Measurements from ENCODE around the gene LPAR1.
"Not testable (repeated sequence)": the region's sequence is repeated elsewhere in the genome, so short reads cannot be mapped to it uniquely, and the experiment has no call there.

LPAR1 gene

DNA sequence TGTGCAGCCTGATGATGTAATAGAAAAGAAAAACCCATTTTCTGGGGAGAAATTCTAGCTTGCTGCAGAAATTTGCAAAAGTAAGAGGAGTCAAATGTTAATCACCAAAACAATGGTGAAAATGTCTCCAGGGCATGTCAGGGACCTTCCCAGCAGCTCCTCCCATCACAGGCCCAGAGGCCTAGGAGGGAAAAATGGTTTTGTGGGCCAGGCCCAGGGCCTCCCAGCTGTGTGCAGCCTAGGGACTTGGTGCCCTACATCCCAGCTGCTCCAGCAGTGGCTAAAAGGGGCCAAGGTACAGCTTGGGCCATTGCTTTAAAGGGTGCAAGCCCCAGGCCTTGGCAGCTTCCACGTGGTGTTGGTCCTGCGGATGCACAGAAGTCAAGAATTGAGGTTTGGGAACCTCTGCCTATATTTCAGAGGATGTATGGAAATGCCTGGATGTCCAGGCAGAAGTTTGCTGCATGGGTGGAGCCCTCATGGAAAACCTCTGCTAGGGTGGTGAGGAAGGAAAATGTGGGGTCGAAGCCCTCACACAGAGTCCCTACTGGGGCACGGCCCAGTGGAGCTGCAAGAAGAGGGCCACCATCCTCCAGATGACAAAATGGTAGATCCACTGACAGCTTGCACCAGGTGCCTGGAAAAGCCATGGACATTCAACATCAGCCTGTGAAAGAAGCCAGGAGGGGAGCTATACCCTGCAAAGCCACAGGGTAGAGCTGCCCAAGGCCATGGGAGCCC lies 176.7 kb downstream of the LPAR1 start:
- not testable (repeated sequence) for DNase-seq

DNA sequence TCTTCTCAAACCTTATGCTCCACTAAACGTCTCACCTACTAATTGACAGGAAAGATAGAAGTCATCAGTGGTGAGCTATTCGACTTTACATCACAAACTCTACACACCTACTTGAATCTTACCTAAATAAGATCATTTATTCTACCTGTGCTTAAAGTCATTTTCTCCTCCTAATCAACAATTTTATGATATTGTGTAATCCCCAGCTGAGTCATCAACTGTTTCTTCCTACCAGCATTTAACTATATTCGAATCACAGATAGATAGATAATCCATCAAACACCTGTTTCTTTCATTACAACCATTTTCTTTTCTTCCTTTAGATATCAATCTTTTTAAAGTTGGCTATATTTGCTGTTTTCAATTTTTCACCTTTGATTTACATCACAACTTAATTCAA lies 181.5 kb downstream of the LPAR1 start:
- no peak for DNase-seq

DNA sequence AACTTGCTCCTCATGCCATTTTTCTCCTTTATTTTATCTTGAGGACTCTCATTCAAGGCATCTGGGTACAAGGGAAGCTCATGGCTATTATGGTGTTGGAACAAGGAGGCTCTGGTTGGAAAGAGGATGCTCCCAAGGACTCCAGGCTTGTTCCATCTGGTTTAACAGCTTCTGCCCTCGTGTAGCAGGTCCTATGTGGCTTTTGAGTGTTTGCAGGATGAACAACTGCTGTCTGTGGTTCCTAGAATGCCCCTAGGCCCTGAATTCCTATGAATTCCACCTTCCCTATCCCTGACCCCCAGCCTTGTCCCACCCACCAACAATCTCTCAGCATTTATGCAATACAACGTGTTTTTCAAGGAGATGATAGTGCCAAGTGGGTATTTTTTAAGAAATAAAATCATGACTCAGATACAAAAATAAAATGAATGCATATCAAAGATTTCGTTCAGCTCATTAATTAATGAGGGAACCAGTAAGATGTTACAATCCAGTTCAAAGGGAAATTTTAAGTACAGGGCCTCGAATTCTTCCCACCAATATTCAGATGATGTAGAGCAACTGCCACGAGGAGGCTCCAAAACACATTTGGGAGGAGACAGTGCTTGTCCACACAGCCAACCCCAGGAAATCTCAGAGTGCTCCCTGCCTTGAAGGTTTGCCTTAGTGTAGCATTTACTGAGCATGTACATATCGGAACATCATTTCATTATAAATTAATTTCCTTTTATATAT lies 187.7 kb downstream of the LPAR1 start:
- no peak for DNase-seq

DNA sequence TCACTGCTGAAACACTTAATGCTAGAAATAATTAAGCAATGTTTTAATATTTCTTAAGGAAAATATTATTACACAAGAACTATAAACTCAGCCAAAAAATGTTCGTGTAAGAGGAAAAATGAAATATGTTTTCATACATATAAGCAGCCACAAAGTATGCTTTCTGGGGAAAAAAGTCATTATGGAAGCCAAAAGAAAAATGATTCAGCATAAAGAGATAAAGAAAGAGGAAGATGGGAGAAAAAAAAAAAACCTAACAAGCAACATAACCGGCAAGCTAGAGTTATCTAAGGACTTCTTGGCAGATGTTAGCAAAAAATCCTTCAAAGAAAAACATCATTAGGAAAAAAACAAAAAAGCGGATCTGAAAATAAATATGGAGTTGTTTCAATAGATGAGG lies 190.6 kb downstream of the LPAR1 start:
- no peak for DNase-seq

DNA sequence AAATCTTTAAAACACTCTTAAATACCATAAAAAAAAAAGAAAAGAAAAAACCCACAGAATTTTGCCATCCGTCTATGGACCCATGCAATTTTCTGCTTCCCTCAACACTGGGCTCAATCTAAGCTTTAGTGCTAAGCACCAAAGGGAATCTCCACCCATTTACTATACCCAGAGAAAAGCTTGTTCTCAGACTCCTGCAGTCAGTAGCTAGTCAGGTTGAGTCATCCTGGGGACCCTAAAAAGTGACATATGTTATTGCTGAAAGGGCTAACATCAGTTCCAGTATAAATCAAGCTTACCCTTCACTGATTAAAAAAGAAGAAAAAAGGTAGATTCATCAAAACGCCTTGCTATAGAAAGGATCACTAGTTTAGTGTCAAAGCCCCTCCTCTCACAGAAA lies 192.1 kb downstream of the LPAR1 start:
- DNase-seq = no peak

DNA sequence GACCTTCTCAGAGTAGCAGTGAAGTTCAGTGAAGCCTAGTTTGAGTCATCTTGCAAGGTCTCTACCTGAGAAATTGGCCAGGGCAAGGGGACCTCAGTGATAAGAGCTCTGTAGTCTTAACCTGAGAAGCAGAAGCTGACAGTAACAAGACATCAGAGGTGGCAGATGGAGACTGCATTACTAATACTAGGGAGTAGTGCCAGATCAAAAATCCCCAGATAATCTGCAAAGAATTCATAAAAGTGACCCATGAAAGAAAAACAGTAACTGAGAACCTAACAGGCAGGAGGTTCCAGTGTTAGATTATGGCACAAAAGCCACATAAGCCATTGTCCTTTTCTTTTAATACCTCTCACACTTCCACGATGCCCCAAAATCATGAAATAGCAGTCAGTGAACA lies 194.1 kb downstream of the LPAR1 start:
- DNase-seq = no peak

DNA sequence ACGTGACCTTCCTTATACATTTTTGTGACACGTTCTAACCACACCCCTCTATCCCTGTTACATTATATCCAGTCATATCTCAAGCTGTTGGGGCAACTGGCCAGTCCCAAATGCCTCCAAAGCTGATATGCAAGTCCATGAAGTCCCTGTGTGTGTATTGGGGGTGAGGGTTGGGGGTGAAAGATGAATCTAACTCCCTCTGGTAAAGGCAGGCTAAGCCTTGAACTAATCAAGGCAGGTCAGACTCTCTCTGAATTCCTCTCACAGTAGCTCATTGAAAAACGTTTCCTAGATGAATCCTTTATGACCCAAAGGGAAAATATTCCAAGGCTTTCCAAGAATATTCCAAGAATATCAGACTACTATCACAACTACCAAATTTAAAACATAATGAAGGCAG lies 195.3 kb downstream of the LPAR1 start:
- DNase-seq = no peak

DNA sequence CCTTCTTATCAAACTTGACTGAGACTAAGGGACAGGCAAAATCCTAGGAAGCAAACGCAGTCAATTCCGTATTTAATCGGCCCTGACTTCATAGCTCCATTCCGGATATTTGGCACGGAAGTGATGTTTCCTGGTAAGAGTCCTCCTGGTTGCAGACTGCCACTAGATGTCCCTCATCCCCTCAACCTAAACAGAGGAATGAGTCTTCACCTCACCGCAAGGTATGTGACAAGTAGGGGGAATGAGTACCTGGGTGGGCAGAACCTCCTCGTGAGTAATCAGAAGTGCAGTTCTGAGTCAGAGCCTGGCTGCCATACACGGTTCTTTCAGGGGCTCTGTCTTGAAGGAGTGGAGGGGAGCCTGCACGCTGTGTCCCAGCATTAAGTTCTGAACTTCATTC lies 196.1 kb downstream of the LPAR1 start:
- no peak for DNase-seq

DNA sequence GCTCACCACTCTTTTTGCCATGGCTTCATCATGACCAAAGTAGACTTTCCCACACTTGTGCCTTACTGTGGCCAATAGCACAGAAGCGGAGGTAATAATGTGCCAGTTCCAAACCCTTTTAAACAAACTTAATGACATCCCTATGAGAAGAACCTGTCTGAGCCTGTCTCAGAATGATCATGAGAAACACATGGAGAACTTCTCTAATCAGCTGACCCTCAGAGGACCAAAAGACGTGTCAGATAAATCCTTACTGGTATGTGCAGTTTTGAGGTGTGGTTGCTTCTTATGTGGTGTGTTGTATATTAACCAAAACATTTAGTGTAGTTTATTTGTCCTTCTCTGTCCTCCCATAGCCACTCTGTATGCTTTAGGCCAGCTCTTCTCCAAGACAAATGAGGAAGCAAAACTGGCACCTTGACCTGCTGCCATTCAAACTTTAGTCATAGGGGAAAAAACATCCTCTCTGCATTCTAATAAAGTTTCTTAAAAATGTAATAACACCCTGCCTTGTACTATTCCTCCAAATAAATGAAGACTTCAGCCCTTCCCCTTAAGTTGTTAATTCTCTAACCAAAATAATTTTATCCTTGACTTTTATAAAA lies 200.8 kb downstream of the LPAR1 start:
- no peak for DNase-seq

DNA sequence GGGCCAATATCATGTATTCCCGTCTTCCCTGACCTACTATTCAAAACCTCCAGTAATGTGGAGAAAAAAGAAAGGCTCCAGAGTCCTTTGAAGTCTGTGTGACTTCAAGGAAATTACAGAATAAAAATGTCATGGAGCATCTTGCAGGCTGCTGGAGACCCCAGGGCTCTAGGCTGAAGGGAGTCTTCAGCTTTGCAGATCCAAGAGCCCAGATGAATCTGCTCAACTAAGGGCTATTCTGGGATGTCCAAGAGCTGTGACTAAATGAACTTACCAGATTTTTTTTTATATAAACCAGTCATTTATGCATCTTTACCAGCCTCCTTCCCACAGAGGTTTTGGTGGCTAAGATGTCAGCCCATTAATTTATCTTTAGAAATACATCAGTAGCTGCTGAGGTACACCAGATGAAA lies 202.4 kb downstream of the LPAR1 start:
- no peak for DNase-seq

DNA sequence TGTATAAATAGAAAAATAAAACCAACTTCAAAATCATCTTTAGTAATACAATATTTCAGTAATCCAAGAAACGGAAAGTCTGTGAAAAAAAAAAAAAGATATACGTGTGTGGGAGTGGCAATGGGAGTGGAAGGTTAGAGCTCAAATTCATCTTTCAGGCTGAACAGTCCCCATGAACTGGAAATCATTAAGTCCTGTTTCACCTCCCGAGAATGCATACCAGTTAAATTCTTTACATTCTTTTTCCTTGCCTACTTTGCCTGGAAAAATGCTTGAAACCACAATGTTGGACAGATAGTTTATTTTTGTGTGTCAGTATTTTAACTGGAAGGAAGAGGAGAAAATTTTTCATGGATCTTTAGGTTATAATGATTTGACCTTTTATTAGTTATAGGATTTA lies 202.9 kb downstream of the LPAR1 start:
- DNase-seq = no peak

DNA sequence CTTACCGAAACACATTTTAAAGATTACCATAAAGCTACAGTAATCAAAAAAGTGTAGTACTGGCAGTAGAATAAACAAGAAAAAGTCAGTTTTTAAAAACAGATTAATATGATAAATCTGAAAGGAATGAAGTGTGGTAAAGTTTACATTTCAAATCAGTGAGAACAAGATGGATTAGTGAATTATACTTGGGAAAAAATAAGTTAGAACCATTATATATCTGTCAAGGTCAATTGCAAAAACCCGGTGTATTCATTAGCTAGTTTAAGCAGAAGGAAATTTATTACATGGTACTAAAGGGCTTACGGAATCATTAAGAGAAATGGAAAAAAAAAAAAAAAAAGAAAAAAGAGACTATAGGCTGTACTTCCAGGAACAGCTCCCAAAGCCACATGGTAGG lies 205.3 kb downstream of the LPAR1 start:
- DNase-seq = no peak

DNA sequence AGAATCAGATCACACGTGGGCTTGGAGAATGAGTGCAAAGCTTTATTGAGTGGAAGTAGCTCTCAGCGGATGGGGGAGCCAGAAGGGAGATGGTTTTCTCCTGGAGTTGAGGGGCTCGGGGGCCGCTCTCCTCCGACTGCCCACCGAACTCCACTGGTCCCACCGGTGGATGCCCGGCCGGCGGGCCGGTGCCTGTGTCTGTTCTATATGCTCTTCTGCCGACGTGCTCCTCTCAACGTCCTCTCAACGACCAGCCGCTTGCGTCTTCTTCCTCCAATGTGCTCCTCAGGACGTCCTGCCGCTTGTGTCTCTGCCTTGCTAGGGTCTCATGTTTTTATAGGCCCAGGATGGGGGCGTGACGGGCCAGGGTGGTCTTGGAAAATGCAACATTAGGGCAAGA lies 207.8 kb downstream of the LPAR1 start:
- DNase-seq = no peak

DNA sequence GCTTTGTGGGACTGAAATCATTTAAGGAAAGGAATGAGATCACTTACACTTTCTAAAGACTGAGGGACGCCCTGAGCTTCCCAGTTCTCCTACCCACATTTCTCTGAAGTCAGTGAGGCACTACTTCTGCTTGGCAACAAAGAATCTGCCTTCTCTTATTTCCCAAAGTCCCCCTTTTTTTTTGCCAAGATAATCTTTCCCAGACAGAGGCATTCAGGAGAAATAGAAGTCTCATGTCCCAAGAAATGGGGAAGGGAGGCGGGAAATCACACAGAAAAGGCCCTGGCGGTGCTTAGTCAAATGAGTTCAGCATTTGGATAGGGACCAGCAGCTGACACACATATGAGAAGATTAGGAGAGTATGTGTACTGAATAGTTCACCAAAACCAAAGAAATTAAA lies 210.0 kb downstream of the LPAR1 start:
- DNase-seq = no peak

DNA sequence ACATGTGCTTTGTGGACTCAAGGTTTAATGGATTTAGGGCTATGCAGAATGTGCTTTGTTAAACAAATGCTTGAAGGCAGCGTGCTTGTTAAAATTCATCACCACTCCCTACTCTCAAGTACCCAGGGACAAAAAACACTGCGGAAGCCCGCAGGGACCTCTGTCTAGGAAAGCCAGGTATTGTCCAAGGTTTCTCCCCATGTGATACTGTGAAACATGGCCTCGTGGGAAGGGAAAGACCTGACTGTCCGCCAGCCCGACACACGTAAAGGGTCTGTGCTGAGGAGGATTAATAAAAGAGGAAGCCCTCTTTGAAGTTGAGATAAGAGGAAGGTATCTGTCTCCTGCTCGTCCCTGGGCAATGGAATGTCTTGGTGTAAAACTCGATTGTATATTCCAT lies 211.9 kb downstream of the LPAR1 start:
- DNase-seq = not testable (repeated sequence)

DNA sequence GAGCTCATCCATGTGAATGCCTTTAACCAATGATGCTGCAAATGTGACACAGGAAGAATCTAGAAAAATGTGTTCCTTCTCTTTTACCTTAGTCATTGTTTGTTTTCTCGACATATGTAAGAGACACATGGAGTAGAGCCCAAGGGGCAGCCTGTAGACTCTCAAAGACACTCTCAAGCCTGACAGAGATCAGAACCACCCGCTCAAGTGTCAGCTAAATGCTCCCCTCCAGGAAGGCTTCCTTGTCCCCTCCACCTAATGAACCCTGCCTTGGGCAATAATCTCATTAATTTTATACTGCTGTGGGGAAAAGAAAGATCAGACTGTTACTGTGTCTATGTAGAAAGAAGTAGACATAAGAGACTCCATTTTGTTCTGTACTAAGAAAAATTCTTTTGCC lies 212.3 kb downstream of the LPAR1 start:
- no peak for DNase-seq

DNA sequence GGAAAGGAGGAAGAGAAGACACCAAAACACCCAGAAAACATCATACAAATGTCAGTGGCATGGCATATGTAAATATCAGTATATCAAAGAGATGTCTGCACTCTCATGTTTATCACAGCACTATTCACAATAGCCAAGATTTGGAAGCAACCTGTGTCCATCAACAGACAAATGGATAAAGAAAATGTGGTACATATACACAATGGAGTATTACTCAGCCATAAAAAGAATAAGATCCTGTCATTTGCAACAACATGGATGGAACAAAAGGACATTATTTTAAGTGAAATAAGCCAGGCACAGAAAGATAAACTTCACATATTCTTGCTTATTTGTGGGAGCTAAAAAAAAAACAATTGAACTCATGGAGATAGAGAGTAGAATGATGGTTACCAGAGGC lies 213.1 kb downstream of the LPAR1 start:
- DNase-seq = not testable (repeated sequence)

All from retina (tissue), 1 donor.